Measurements from ENCODE around the gene GALNT10. TPM values are rescaled to one million over a fixed set of nuclear protein-coding genes. Genes with fewer than 3 reads are reported as not detected.

GALNT10 gene
- total RNA-seq, 1 experiment from 2014 or later, result 22.9 TPM

DNA sequence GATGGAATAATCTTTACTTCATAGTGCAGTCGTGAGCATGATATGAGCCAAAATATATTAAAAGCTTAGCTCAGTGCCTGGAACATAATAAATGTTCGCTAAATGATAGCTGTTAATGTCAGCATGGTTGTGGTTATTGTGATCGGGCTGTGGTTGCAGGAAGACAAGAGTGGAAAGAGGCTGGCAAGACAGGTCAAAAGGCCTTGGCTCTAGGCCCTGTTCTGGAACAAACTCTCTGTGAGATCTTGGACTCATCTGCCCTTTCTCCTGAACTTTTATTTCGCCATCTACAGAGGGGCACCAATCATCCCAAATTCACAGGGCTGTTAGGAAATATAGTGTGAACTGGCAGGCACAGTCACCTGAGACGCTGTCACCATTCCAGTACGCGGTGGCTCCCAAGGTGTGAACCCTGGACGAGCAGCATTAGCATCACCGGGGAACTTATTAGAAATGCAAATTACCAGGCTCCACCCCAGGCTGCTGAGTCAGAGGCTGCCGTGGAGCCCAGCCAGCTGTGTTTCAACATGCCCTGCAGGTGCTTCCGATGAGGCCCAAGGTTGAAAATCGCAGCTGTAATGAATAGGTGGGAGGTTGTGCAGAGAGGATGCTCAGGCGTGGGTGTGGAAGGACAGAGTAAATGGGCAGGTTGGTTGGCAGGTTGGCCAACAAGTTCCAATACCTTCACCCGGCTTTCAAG lies 205.0 kb downstream of the GALNT10 start (continued):
- TF ChIP-seq, protein P1, sequence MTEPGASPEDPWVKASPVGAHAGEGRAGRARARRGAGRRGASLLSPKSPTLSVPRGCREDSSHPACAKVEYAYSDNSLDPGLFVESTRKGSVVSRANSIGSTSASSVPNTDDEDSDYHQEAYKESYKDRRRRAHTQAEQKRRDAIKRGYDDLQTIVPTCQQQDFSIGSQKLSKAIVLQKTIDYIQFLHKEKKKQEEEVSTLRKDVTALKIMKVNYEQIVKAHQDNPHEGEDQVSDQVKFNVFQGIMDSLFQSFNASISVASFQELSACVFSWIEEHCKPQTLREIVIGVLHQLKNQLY (CRISPR knock-in tag; IDR thresholded peaks at IDR 0.05), result no peak
- no peak for TF ChIP-seq GTF2I (CRISPR knock-in tag; conservative IDR thresholded peaks at IDR 0.05)
- TF ChIP-seq, protein P2, sequence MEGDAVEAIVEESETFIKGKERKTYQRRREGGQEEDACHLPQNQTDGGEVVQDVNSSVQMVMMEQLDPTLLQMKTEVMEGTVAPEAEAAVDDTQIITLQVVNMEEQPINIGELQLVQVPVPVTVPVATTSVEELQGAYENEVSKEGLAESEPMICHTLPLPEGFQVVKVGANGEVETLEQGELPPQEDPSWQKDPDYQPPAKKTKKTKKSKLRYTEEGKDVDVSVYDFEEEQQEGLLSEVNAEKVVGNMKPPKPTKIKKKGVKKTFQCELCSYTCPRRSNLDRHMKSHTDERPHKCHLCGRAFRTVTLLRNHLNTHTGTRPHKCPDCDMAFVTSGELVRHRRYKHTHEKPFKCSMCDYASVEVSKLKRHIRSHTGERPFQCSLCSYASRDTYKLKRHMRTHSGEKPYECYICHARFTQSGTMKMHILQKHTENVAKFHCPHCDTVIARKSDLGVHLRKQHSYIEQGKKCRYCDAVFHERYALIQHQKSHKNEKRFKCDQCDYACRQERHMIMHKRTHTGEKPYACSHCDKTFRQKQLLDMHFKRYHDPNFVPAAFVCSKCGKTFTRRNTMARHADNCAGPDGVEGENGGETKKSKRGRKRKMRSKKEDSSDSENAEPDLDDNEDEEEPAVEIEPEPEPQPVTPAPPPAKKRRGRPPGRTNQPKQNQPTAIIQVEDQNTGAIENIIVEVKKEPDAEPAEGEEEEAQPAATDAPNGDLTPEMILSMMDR (IDR thresholded peaks at IDR 0.05), result no peak
- peak; percentile 47; the same call in 1 of the 2 replicates for TF ChIP-seq ETV6 (CRISPR knock-in tag; IDR thresholded peaks at IDR 0.05)
- TF ChIP-seq CREB1 (CRISPR knock-in tag; IDR thresholded peaks at IDR 0.05), result no peak
- no peak for TF ChIP-seq IRF2 (CRISPR knock-in tag; IDR thresholded peaks at IDR 0.05; ENCODE audit: borderline replicate concordance, low read depth)
- TF ChIP-seq, protein P3, sequence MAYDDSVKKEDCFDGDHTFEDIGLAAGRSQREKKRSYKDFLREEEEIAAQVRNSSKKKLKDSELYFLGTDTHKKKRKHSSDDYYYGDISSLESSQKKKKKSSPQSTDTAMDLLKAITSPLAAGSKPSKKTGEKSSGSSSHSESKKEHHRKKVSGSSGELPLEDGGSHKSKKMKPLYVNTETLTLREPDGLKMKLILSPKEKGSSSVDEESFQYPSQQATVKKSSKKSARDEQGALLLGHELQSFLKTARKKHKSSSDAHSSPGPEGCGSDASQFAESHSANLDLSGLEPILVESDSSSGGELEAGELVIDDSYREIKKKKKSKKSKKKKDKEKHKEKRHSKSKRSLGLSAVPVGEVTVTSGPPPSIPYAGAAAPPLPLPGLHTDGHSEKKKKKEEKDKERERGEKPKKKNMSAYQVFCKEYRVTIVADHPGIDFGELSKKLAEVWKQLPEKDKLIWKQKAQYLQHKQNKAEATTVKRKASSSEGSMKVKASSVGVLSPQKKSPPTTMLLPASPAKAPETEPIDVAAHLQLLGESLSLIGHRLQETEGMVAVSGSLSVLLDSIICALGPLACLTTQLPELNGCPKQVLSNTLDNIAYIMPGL (CRISPR knock-in tag; IDR thresholded peaks at IDR 0.05), result no peak
- TF ChIP-seq, protein P4, sequence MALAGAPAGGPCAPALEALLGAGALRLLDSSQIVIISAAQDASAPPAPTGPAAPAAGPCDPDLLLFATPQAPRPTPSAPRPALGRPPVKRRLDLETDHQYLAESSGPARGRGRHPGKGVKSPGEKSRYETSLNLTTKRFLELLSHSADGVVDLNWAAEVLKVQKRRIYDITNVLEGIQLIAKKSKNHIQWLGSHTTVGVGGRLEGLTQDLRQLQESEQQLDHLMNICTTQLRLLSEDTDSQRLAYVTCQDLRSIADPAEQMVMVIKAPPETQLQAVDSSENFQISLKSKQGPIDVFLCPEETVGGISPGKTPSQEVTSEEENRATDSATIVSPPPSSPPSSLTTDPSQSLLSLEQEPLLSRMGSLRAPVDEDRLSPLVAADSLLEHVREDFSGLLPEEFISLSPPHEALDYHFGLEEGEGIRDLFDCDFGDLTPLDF (CRISPR knock-in tag; IDR thresholded peaks at IDR 0.05), result no peak
- no peak for TF ChIP-seq CREM (CRISPR knock-in tag; IDR thresholded peaks at IDR 0.05)
- no peak for TF ChIP-seq KAT7 (CRISPR knock-in tag; IDR thresholded peaks at IDR 0.05; ENCODE audit: borderline replicate concordance)
- no peak for TF ChIP-seq GABPB1 (CRISPR knock-in tag; IDR thresholded peaks at IDR 0.05)
- TF ChIP-seq NFYB (CRISPR knock-in tag; conservative IDR thresholded peaks at IDR 0.05; ENCODE audit: low read depth), result no peak
- TF ChIP-seq, protein P5, sequence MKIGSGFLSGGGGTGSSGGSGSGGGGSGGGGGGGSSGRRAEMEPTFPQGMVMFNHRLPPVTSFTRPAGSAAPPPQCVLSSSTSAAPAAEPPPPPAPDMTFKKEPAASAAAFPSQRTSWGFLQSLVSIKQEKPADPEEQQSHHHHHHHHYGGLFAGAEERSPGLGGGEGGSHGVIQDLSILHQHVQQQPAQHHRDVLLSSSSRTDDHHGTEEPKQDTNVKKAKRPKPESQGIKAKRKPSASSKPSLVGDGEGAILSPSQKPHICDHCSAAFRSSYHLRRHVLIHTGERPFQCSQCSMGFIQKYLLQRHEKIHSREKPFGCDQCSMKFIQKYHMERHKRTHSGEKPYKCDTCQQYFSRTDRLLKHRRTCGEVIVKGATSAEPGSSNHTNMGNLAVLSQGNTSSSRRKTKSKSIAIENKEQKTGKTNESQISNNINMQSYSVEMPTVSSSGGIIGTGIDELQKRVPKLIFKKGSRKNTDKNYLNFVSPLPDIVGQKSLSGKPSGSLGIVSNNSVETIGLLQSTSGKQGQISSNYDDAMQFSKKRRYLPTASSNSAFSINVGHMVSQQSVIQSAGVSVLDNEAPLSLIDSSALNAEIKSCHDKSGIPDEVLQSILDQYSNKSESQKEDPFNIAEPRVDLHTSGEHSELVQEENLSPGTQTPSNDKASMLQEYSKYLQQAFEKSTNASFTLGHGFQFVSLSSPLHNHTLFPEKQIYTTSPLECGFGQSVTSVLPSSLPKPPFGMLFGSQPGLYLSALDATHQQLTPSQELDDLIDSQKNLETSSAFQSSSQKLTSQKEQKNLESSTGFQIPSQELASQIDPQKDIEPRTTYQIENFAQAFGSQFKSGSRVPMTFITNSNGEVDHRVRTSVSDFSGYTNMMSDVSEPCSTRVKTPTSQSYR (CRISPR knock-in tag; IDR thresholded peaks at IDR 0.05), result no peak
- TF ChIP-seq, protein P6, sequence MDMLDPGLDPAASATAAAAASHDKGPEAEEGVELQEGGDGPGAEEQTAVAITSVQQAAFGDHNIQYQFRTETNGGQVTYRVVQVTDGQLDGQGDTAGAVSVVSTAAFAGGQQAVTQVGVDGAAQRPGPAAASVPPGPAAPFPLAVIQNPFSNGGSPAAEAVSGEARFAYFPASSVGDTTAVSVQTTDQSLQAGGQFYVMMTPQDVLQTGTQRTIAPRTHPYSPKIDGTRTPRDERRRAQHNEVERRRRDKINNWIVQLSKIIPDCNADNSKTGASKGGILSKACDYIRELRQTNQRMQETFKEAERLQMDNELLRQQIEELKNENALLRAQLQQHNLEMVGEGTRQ (CRISPR knock-in tag; IDR thresholded peaks at IDR 0.05), result no peak
- TF ChIP-seq ZNF219 (CRISPR knock-in tag; IDR thresholded peaks at IDR 0.05; ENCODE audit: borderline replicate concordance), result no peak
- TF ChIP-seq, protein P7, sequence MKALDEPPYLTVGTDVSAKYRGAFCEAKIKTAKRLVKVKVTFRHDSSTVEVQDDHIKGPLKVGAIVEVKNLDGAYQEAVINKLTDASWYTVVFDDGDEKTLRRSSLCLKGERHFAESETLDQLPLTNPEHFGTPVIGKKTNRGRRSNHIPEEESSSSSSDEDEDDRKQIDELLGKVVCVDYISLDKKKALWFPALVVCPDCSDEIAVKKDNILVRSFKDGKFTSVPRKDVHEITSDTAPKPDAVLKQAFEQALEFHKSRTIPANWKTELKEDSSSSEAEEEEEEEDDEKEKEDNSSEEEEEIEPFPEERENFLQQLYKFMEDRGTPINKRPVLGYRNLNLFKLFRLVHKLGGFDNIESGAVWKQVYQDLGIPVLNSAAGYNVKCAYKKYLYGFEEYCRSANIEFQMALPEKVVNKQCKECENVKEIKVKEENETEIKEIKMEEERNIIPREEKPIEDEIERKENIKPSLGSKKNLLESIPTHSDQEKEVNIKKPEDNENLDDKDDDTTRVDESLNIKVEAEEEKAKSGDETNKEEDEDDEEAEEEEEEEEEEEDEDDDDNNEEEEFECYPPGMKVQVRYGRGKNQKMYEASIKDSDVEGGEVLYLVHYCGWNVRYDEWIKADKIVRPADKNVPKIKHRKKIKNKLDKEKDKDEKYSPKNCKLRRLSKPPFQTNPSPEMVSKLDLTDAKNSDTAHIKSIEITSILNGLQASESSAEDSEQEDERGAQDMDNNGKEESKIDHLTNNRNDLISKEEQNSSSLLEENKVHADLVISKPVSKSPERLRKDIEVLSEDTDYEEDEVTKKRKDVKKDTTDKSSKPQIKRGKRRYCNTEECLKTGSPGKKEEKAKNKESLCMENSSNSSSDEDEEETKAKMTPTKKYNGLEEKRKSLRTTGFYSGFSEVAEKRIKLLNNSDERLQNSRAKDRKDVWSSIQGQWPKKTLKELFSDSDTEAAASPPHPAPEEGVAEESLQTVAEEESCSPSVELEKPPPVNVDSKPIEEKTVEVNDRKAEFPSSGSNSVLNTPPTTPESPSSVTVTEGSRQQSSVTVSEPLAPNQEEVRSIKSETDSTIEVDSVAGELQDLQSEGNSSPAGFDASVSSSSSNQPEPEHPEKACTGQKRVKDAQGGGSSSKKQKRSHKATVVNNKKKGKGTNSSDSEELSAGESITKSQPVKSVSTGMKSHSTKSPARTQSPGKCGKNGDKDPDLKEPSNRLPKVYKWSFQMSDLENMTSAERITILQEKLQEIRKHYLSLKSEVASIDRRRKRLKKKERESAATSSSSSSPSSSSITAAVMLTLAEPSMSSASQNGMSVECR (CRISPR knock-in tag; IDR thresholded peaks at IDR 0.05; ENCODE audit: borderline replicate concordance), result 0 out of 2 replicates have a peak, but pooled peaks have one; percentile 21
- TF ChIP-seq ZNF317 (CRISPR knock-in tag; IDR thresholded peaks at IDR 0.05; ENCODE audit: borderline replicate concordance, low read depth), result no peak
- TF ChIP-seq, protein P8, sequence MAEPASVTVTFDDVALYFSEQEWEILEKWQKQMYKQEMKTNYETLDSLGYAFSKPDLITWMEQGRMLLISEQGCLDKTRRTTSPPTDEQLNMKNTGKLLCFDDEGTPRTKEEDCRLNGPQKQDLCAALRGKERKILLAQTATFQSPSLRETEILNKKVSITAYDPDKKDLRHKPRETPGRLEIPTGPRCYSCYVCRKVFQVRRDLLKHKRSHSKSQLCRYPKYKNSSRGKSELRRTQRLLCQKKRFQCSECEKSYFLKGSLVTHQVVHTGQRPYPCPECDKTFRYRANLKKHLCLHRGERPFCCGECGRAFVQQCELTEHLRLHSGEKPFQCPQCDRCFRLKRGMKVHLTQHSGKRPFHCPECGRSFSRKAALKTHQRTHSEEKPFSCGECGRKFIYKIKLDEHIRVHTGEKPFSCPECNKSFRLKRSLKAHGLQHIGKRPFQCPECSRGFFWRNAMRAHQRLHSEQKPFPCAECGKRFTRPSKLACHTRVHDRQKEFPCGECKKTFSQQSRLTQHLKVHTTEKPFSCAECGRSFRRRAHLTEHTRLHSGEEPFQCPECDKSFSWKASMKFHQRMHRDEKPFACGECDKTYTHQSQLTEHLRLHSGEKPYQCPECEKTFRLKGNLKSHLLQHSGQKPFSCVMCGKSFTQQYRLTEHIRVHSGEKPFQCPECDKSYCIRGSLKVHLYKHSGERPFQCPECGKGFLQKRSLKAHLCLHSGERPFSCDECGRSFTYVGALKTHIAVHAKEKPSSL (CRISPR knock-in tag; conservative IDR thresholded peaks at IDR 0.05), result no peak
- TF ChIP-seq ESRRA (CRISPR knock-in tag; IDR thresholded peaks at IDR 0.05; ENCODE audit: borderline replicate concordance), result no peak
- peak; percentile 87 for TF ChIP-seq NFE2L1 (CRISPR knock-in tag; IDR thresholded peaks at IDR 0.05)
- TF ChIP-seq FOXK1 (CRISPR knock-in tag; IDR thresholded peaks at IDR 0.05), result peak; percentile 46; the same call in 1 of the 2 replicates

All from WTC11 (cell line).